ENCODE results near the gene TAS2R20. TPM values are rescaled to one million over a fixed set of nuclear protein-coding genes. Genes with fewer than 3 reads are reported as not detected.

TAS2R20 gene
- total RNA-seq, 1 donor from 2014 or later = 7.4 TPM

GRCh38 chr12:10986812-10987211, 11.3 kb downstream of the TAS2R20 start, which contains the start of gene TAS2R50:
Gene TAS2R50, minus strand, starts transcription at chr12:10986912. Its CDS starts 52 bp downstream, at chr12:10986860.
- Histone ChIP-seq H3K4me1 (no peaks in the 10 kb centered on the region), H3K9ac (no peak within 1 kb of the TSS), H3K4me3 (no peak within 1 kb of the TSS), H3K27ac (no peak within 1 kb of the TSS), H4K20me1 (ENCODE audit: low read depth) (no peaks in the 10 kb centered on the region), H3K79me2 (ENCODE audit: low read depth) (no peaks in the 10 kb centered on the region), H3K4me2 (no peak within 1 kb of the TSS), H2AFZ (replicated peaks) (no peak within 1 kb of the TSS), H3K9me3 (ENCODE audit: low read depth) (no peaks in the 10 kb centered on the region), H3F3A (ENCODE audit: low read depth) (no peaks in the 10 kb centered on the region), H3K27me3 (no peaks in the 10 kb centered on the region), H3K36me3 (peaks cover 5% of the 10 kb centered on the region)
- DNase-seq (ENCODE audit: low spot score) = no peak
- no peak for TF ChIP-seq EZH2phosphoT487 (IDR thresholded peaks at IDR 0.05)
- TF ChIP-seq EZH2 (IDR thresholded peaks at IDR 0.05) = no peak
- TF ChIP-seq CTCF (IDR thresholded peaks at IDR 0.05) = no peak
- peaks cover 16% of the 10 kb centered on the region for H3K36me3 Mint-ChIP-seq
- peaks cover 7% of the 10 kb centered on the region for H3K9me3 Mint-ChIP-seq
- no peaks in the 10 kb centered on the region for H3K4me1 Mint-ChIP-seq
- H3K27ac Mint-ChIP-seq = no peak within 1 kb of the TSS
- no peak within 1 kb of the TSS for H3K4me3 Mint-ChIP-seq
- H3K27me3 Mint-ChIP-seq (ENCODE audit: insufficient read depth, low read depth) = no peaks in the 10 kb centered on the region

GRCh38 chr12:10982244-10982643, 15.9 kb downstream of the TAS2R20 start:
- Histone ChIP-seq H3K79me2 (ENCODE audit: low read depth) (peaks cover 5% of the 10 kb centered on the region), H3K4me2 (no peak overlapping the region), H3K36me3 (no peaks in the 10 kb centered on the region), H3F3A (ENCODE audit: low read depth) (no peaks in the 10 kb centered on the region), H4K20me1 (ENCODE audit: low read depth) (no peaks in the 10 kb centered on the region), H3K4me1 (no peaks in the 10 kb centered on the region), H3K27ac (no peak overlapping the region), H3K27me3 (no peaks in the 10 kb centered on the region), H3K4me3 (no peak overlapping the region), H3K9ac (no peak overlapping the region), H3K9me3 (ENCODE audit: low read depth) (no peaks in the 10 kb centered on the region), H2AFZ (replicated peaks) (no peak overlapping the region)
- Mint-ChIP-seq H3K4me3 (no peak overlapping the region), H3K9me3 (peaks cover 4% of the 10 kb centered on the region), H3K27ac (no peak overlapping the region), H3K27me3 (ENCODE audit: insufficient read depth, low read depth) (no peaks in the 10 kb centered on the region), H3K4me1 (no peaks in the 10 kb centered on the region), H3K36me3 (peaks cover 5% of the 10 kb centered on the region)
- TF ChIP-seq EZH2phosphoT487 (IDR thresholded peaks at IDR 0.05) (no peak), EZH2 (IDR thresholded peaks at IDR 0.05) (no peak), CTCF (IDR thresholded peaks at IDR 0.05) (no peak)
- no peak for DNase-seq (ENCODE audit: low spot score)

GRCh38 chr12:10974965-10975364, 23.1 kb downstream of the TAS2R20 start:
- Histone ChIP-seq H3K79me2 (ENCODE audit: low read depth) (peaks cover 24% of the 10 kb centered on the region), H3K27me3 (no peaks in the 10 kb centered on the region), H3K9me3 (ENCODE audit: low read depth) (no peaks in the 10 kb centered on the region), H3K4me2 (peak overlapping the region; percentile 59), H3K27ac (peak overlapping the region; percentile 73), H3K4me3 (no peak overlapping the region), H2AFZ (replicated peaks) (no peak overlapping the region), H3K36me3 (no peaks in the 10 kb centered on the region), H4K20me1 (ENCODE audit: low read depth) (no peaks in the 10 kb centered on the region), H3F3A (ENCODE audit: low read depth) (peaks cover 13% of the 10 kb centered on the region), H3K4me1 (peaks cover 15% of the 10 kb centered on the region), H3K9ac (no peak overlapping the region)
- Mint-ChIP-seq H3K4me3 (no peak overlapping the region), H3K36me3 (peaks cover 8% of the 10 kb centered on the region), H3K27me3 (ENCODE audit: insufficient read depth, low read depth) (no peaks in the 10 kb centered on the region), H3K9me3 (peaks cover 9% of the 10 kb centered on the region), H3K27ac (no peak overlapping the region), H3K4me1 (no peaks in the 10 kb centered on the region)
- no peak for DNase-seq (ENCODE audit: low spot score)
- no peak for TF ChIP-seq CTCF (IDR thresholded peaks at IDR 0.05)
- TF ChIP-seq EZH2 (IDR thresholded peaks at IDR 0.05) = no peak
- TF ChIP-seq EZH2phosphoT487 (IDR thresholded peaks at IDR 0.05) = no peak
